ENCODE measurements around the gene PTPRG. TPM values are rescaled to one million over a fixed set of nuclear protein-coding genes. Genes with fewer than 3 reads are reported as not detected.
"Not testable (repeated sequence)": the region's sequence is repeated elsewhere in the genome, so short reads cannot be mapped to it uniquely, and the experiment has no call there.

PTPRG gene
- polyA plus RNA-seq, 2 donors = 1.1 to 1.6 TPM

DNA sequence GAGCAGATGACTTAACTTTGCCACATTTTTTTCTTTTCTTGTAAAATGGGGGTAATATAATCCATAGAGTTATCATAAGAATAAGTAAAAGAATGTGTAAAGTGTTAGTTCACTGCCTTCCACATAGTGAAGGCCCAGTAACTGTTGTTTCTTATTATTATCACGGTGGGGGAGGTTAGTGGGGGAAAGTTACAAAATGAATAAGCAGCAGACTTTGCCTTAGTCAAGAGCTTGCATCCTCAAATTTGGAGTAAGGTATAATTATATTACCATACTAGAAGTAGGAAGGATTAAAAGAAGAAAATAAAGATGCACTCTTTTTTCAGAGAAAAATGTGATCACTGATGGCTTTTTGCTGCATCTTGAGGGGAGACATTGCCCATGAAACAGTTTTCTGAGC lies 247.6 kb downstream of the PTPRG start:
- H3K36me3 ChIP-seq (ENCODE audit: control insufficient read depth in 2 of 2, insufficient read depth in 2 of 2, low read length in 1 of 2) = no peaks in the 10 kb centered on the region
- H3K27ac ChIP-seq (ENCODE audit: low read depth in 2 of 2, low read length in 1 of 2) = no peak overlapping the region
- WGBS, 2 donors = 49 to 74% methylated on average over 1 of the region's 1 CpG
- H3K4me3 ChIP-seq (ENCODE audit: low read depth in 1 of 2, low read length in 2 of 2) = no peak overlapping the region
- no peaks in the 10 kb centered on the region for H3K27me3 ChIP-seq (ENCODE audit: control insufficient read depth in 1 of 2, insufficient read depth in 2 of 2, low read length in 2 of 2)
- peaks cover 0 to 2% of the 10 kb centered on the region in 2 donors for H3K4me1 ChIP-seq (ENCODE audit: control insufficient read depth in 2 of 2, insufficient read depth in 2 of 2, low read length in 1 of 2)
- H3K9me3 ChIP-seq (ENCODE audit: control insufficient read depth in 2 of 2, insufficient read depth in 1 of 2, low read depth in 1 of 2, low read length in 1 of 2) = no peaks in the 10 kb centered on the region

DNA sequence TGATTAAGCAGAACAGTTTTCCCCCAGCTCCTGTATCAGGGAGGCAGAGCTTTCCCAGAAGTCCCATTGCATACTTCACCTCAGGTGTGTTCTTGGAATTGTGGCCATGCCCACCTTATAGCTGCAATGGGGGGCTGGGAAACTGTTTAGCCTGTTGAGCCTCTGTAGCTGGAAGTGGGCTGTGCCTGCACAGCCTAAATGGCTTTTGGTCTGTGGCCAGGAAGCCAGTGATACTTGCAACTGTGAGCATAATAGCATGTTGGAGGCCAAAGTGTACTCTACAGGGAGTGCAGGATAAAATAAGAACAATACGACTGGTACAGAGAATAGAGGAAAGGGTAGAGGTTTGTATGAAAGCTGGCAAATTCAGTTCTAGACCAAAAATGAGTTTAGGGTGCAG lies 248.5 kb downstream of the PTPRG start:
- no peak overlapping the region for H3K4me3 ChIP-seq (ENCODE audit: low read depth in 1 of 2, low read length in 2 of 2)
- no peaks in the 10 kb centered on the region for H3K9me3 ChIP-seq (ENCODE audit: control insufficient read depth in 2 of 2, insufficient read depth in 1 of 2, low read depth in 1 of 2, low read length in 1 of 2)
- no peak overlapping the region for H3K27ac ChIP-seq (ENCODE audit: low read depth in 2 of 2, low read length in 1 of 2)
- 36 to 43% methylated on average over 1 of the region's 1 CpG for WGBS, 2 donors
- peaks cover 0 to 2% of the 10 kb centered on the region in 2 donors for H3K4me1 ChIP-seq (ENCODE audit: control insufficient read depth in 2 of 2, insufficient read depth in 2 of 2, low read length in 1 of 2)
- no peaks in the 10 kb centered on the region for H3K36me3 ChIP-seq (ENCODE audit: control insufficient read depth in 2 of 2, insufficient read depth in 2 of 2, low read length in 1 of 2)
- H3K27me3 ChIP-seq (ENCODE audit: control insufficient read depth in 1 of 2, insufficient read depth in 2 of 2, low read length in 2 of 2) = no peaks in the 10 kb centered on the region

DNA sequence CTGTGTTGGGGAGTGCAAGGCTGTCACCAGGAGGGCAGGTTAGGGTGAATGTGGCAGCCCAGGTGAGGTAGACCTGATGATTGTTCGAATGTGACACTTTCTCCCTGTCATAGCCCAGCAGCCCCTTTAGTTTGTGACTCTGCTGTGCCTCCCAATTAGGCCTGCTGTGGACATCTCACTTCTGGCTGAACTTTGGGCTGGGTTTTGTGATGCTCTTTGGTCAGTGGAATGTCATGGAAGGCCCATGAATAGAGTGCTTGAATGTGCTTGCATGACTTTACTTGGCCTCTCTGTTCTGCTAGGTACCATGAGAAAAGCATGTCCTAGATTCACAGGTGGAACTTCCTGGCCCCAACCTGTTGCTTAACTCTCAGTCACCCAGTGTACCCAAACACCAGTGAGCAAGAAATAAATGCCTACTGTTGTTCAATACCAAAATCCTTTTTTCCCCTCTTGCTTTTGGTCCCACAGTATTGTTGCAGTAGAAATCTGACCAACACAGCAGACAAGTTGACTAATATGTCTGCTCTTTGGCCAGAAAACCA lies 249.7 kb downstream of the PTPRG start:
- WGBS, 2 donors = 80 to 90% methylated on average over 1 of the region's 1 CpG

DNA sequence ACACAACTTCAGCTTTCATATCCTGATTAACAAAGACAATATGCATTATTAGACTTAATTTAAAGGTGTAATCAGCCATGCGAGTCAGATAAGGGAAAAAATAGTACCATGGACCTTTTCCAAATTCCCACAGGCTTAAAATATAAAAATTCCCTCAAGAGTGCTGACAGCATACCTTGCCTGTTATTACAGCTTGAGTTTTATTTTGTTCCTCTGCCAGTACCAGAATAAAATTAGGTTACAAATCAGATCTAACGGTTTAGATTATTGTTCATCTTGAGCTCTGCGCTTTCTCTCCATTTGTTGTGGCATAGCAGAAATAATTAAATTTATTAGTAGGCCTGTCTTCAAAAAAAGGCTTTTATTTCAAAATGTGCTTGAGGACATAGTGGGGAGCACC lies 250.3 kb downstream of the PTPRG start:
- Histone ChIP-seq H3K27me3 (ENCODE audit: control insufficient read depth in 1 of 2, insufficient read depth in 2 of 2, low read length in 2 of 2) (no peaks in the 10 kb centered on the region), H3K4me1 (ENCODE audit: control insufficient read depth in 2 of 2, insufficient read depth in 2 of 2, low read length in 1 of 2) (peaks cover 0 to 2% of the 10 kb centered on the region in 2 donors), H3K4me3 (ENCODE audit: low read depth in 1 of 2, low read length in 2 of 2) (no peak overlapping the region), H3K27ac (ENCODE audit: low read depth in 2 of 2, low read length in 1 of 2) (no peak overlapping the region), H3K9me3 (ENCODE audit: control insufficient read depth in 2 of 2, insufficient read depth in 1 of 2, low read depth in 1 of 2, low read length in 1 of 2) (no peaks in the 10 kb centered on the region), H3K36me3 (ENCODE audit: control insufficient read depth in 2 of 2, insufficient read depth in 2 of 2, low read length in 1 of 2) (no peaks in the 10 kb centered on the region)
- 69 to 74% methylated on average over 3 of the region's 3 CpGs for WGBS, 2 donors

More for the DNA sequence above, 249.7 kb downstream of the PTPRG start:
- Histone ChIP-seq H3K9me3 (ENCODE audit: control insufficient read depth in 2 of 2, insufficient read depth in 1 of 2, low read depth in 1 of 2, low read length in 1 of 2) (no peaks in the 10 kb centered on the region), H3K27ac (ENCODE audit: low read depth in 2 of 2, low read length in 1 of 2) (peak overlapping the region in 1 of 2 donors; percentile 1), H3K36me3 (ENCODE audit: control insufficient read depth in 2 of 2, insufficient read depth in 2 of 2, low read length in 1 of 2) (no peaks in the 10 kb centered on the region), H3K4me3 (ENCODE audit: low read depth in 1 of 2, low read length in 2 of 2) (no peak overlapping the region), H3K27me3 (ENCODE audit: control insufficient read depth in 1 of 2, insufficient read depth in 2 of 2, low read length in 2 of 2) (no peaks in the 10 kb centered on the region), H3K4me1 (ENCODE audit: control insufficient read depth in 2 of 2, insufficient read depth in 2 of 2, low read length in 1 of 2) (peaks cover 0 to 2% of the 10 kb centered on the region in 2 donors)

DNA sequence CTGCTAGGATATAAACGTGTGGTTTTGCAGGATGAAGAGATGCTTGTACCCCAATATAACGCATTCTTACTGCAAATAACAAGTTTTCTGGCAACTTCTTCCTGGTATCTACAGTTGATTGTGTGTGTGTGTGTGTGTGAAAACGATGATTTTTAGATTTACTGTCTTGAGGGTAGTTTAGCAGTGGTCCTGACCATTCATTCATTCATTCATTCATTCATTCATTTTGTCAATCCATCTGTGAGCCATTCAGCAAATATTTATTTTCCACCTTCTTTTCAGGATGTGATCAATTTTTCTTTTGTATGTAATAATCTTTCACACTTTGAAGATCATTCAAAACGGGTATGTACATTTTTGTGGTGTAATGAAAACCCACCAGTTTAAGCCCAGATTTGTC lies 250.7 kb downstream of the PTPRG start:
- H3K27ac ChIP-seq (ENCODE audit: low read depth in 2 of 2, low read length in 1 of 2) = no peak overlapping the region
- peaks cover 0 to 2% of the 10 kb centered on the region in 2 donors for H3K4me1 ChIP-seq (ENCODE audit: control insufficient read depth in 2 of 2, insufficient read depth in 2 of 2, low read length in 1 of 2)
- 78 to 84% methylated on average over 4 of the region's 4 CpGs for WGBS, 2 donors
- H3K36me3 ChIP-seq (ENCODE audit: control insufficient read depth in 2 of 2, insufficient read depth in 2 of 2, low read length in 1 of 2) = no peaks in the 10 kb centered on the region
- no peaks in the 10 kb centered on the region for H3K27me3 ChIP-seq (ENCODE audit: control insufficient read depth in 1 of 2, insufficient read depth in 2 of 2, low read length in 2 of 2)
- H3K9me3 ChIP-seq (ENCODE audit: control insufficient read depth in 2 of 2, insufficient read depth in 1 of 2, low read depth in 1 of 2, low read length in 1 of 2) = no peaks in the 10 kb centered on the region
- H3K4me3 ChIP-seq (ENCODE audit: low read depth in 1 of 2, low read length in 2 of 2) = no peak overlapping the region

DNA sequence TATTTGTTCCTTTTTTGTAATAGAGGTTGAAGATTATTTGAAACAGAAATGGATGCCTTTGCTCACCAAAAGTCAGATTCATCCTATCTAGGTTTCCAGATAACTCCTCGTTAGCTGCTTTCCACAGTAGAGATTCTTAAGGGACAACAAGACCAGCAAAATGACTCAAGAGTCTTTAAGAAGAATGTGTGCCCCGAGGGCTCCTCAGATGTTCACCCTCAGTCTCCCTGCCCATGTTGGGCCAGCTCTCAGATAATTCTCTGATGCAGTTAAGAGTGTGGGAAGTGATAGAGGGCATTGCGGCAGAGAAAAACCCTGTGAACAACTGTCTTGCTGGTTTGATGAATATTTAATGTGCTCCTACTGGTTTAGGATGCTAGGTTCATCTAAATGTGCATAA lies 251.1 kb downstream of the PTPRG start:
- no peak overlapping the region for H3K4me3 ChIP-seq (ENCODE audit: low read depth in 1 of 2, low read length in 2 of 2)
- peaks cover 0 to 2% of the 10 kb centered on the region in 2 donors for H3K4me1 ChIP-seq (ENCODE audit: control insufficient read depth in 2 of 2, insufficient read depth in 2 of 2, low read length in 1 of 2)
- no peak overlapping the region for H3K27ac ChIP-seq (ENCODE audit: low read depth in 2 of 2, low read length in 1 of 2)
- H3K9me3 ChIP-seq (ENCODE audit: control insufficient read depth in 2 of 2, insufficient read depth in 1 of 2, low read depth in 1 of 2, low read length in 1 of 2) = no peaks in the 10 kb centered on the region
- WGBS, 2 donors = 89 to 91% methylated on average over 3 of the region's 3 CpGs
- H3K27me3 ChIP-seq (ENCODE audit: control insufficient read depth in 1 of 2, insufficient read depth in 2 of 2, low read length in 2 of 2) = no peaks in the 10 kb centered on the region
- no peaks in the 10 kb centered on the region for H3K36me3 ChIP-seq (ENCODE audit: control insufficient read depth in 2 of 2, insufficient read depth in 2 of 2, low read length in 1 of 2)

DNA sequence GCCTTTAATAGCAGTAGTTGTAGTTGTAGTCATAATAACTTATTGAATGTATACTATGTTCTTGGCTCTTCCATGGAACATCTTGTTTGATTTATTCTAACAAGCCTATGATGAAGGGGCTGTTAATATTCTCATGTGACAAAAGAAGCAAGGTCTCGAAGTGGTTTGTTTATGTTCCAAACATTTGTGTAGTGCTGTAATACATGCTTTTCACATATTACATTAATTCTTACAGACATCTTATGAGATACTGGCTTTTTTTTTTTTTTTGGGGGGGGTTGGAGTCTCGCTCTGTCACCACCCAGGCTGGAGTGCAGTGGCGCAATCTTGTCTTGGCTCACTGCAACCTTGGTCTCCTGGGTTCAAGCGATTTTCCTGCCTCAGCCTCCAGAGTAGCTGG lies 252.3 kb downstream of the PTPRG start:
- H3K27ac ChIP-seq (ENCODE audit: low read depth in 2 of 2, low read length in 1 of 2) = no peak overlapping the region
- no peaks in the 10 kb centered on the region for H3K27me3 ChIP-seq (ENCODE audit: control insufficient read depth in 1 of 2, insufficient read depth in 2 of 2, low read length in 2 of 2)
- H3K36me3 ChIP-seq (ENCODE audit: control insufficient read depth in 2 of 2, insufficient read depth in 2 of 2, low read length in 1 of 2) = no peaks in the 10 kb centered on the region
- H3K9me3 ChIP-seq (ENCODE audit: control insufficient read depth in 2 of 2, insufficient read depth in 1 of 2, low read depth in 1 of 2, low read length in 1 of 2) = no peaks in the 10 kb centered on the region
- WGBS, 2 donors = 77 to 80% methylated on average over 4 of the region's 4 CpGs
- H3K4me3 ChIP-seq (ENCODE audit: low read depth in 1 of 2, low read length in 2 of 2) = no peak overlapping the region
- peaks cover 0 to 2% of the 10 kb centered on the region in 2 donors for H3K4me1 ChIP-seq (ENCODE audit: control insufficient read depth in 2 of 2, insufficient read depth in 2 of 2, low read length in 1 of 2)

DNA sequence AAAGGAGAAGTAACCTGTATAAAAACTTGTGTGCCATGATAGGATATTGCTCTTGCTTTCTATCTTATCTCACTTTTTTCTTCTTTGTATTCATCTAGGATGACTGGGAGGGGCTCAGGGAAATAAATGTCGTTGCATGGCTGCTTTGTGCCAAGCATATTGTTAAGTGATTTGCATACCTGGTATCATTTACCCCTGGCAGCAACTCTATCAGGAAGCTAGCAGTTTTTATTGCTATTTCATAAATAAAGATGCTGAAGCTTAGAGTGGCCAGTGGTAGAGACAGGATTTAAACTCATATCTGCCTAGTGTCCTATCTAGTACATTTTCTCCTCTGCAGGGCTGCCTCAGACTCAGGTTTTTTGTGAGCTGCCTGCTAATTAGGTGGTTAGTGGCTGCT lies 253.3 kb downstream of the PTPRG start:
- H3K27ac ChIP-seq (ENCODE audit: low read depth in 2 of 2, low read length in 1 of 2) = no peak overlapping the region
- WGBS, 2 donors = 15 to 19% methylated on average over 1 of the region's 1 CpG
- H3K4me3 ChIP-seq (ENCODE audit: low read depth in 1 of 2, low read length in 2 of 2) = no peak overlapping the region

DNA sequence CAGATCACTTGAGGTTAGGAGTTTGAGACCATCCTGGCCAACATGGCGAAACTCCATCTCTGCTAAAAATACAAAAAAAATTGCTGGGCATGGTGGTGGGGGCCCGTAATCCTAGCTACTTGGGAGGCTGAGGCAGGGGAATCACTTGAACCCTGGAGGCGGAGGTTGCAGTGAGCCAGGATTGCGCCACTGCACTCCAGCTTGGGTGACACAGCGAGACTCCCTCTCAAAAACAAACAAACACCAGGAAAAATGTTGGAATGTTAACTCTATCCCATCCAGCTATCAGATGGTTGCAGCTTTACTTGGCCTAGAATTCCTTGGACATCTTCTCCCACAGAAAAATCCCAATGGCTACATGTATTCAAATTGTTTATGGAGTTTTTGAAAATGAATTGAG lies 254.9 kb downstream of the PTPRG start:
- not testable (repeated sequence) for H3K27me3 ChIP-seq (ENCODE audit: control insufficient read depth in 1 of 2, insufficient read depth in 2 of 2, low read length in 2 of 2)
- 81 to 89% methylated on average over 5 of the region's 5 CpGs for WGBS, 2 donors

More for the DNA sequence above, 253.3 kb downstream of the PTPRG start:
- Histone ChIP-seq H3K9me3 (ENCODE audit: control insufficient read depth in 2 of 2, insufficient read depth in 1 of 2, low read depth in 1 of 2, low read length in 1 of 2) (no peaks in the 10 kb centered on the region), H3K27me3 (ENCODE audit: control insufficient read depth in 1 of 2, insufficient read depth in 2 of 2, low read length in 2 of 2) (no peaks in the 10 kb centered on the region), H3K36me3 (ENCODE audit: control insufficient read depth in 2 of 2, insufficient read depth in 2 of 2, low read length in 1 of 2) (no peaks in the 10 kb centered on the region), H3K4me1 (ENCODE audit: control insufficient read depth in 2 of 2, insufficient read depth in 2 of 2, low read length in 1 of 2) (peaks cover 0 to 2% of the 10 kb centered on the region in 2 donors)

DNA sequence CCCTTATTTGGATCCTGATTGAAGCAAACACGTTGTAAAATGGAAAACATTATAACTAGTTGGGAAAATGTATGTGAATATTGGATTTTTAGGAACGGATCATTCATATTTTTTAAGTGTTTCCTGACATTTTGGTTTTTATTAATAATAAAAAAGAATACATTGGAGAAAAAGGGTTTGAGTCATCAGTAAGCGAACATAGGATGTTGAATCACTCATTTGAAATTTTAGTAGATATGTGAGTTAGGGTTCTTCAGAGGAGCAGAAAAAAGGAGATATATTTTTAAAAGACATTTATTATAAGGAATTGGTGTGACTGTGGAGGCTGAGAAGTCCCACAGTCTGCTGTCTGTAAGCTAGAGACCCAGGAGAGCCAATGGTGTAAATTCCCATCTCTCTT lies 258.5 kb downstream of the PTPRG start:
- H3K27me3 ChIP-seq (ENCODE audit: control insufficient read depth in 1 of 2, insufficient read depth in 2 of 2, low read length in 2 of 2) = no peaks in the 10 kb centered on the region
- no peaks in the 10 kb centered on the region for H3K9me3 ChIP-seq (ENCODE audit: control insufficient read depth in 2 of 2, insufficient read depth in 1 of 2, low read depth in 1 of 2, low read length in 1 of 2)
- no peak overlapping the region for H3K27ac ChIP-seq (ENCODE audit: low read depth in 2 of 2, low read length in 1 of 2)
- H3K4me3 ChIP-seq (ENCODE audit: low read depth in 1 of 2, low read length in 2 of 2) = no peak overlapping the region
- WGBS, 2 donors = 90 to 92% methylated on average over 3 of the region's 3 CpGs
- no peaks in the 10 kb centered on the region for H3K4me1 ChIP-seq (ENCODE audit: control insufficient read depth in 2 of 2, insufficient read depth in 2 of 2, low read length in 1 of 2)
- no peaks in the 10 kb centered on the region for H3K36me3 ChIP-seq (ENCODE audit: control insufficient read depth in 2 of 2, insufficient read depth in 2 of 2, low read length in 1 of 2)

More for the DNA sequence above, 254.9 kb downstream of the PTPRG start:
- H3K27ac ChIP-seq (ENCODE audit: low read depth in 2 of 2, low read length in 1 of 2); H3K9me3 ChIP-seq (ENCODE audit: control insufficient read depth in 2 of 2, insufficient read depth in 1 of 2, low read depth in 1 of 2, low read length in 1 of 2); H3K36me3 ChIP-seq (ENCODE audit: control insufficient read depth in 2 of 2, insufficient read depth in 2 of 2, low read length in 1 of 2); H3K4me3 ChIP-seq (ENCODE audit: low read depth in 1 of 2, low read length in 2 of 2); H3K4me1 ChIP-seq (ENCODE audit: control insufficient read depth in 2 of 2, insufficient read depth in 2 of 2, low read length in 1 of 2): not testable (repeated sequence)
